ENCODE results near the gene THEMIS2. TPM values are rescaled to one million over a fixed set of nuclear protein-coding genes. Genes with fewer than 3 reads are reported as not detected.
"Not testable (repeated sequence)": the region's sequence is repeated elsewhere in the genome, so short reads cannot be mapped to it uniquely, and the experiment has no call there.

Gene THEMIS2
- 1 to 10 TPM; 5.2 to 8.8 (median 6.1) TPM for polyA plus RNA-seq (ENCODE audit: insufficient read depth in 1 of 5, insufficient read length in 5 of 5, low replicate concordance in 1 of 5)
- long read RNA-seq, donor 1, partial matches to known transcripts, result 29 of 69 reads
- long read RNA-seq, donor 1, other reads (novel, unspliced or antisense), result 37 of 69 reads
- long read RNA-seq, donor 2, partial matches to known transcripts, result 0 of 1 reads
- long read RNA-seq, donor 2, other reads (novel, unspliced or antisense), result 0 of 1 reads
- long read RNA-seq, donor 3, partial matches to known transcripts, result 0 of 2 reads
- long read RNA-seq, donor 3, other reads (novel, unspliced or antisense), result 0 of 2 reads
- long read RNA-seq, donor 4, partial matches to known transcripts, result 0 of 2 reads
- long read RNA-seq, donor 4, other reads (novel, unspliced or antisense), result 0 of 2 reads
- long read RNA-seq, donor 5, partial matches to known transcripts, result 25 of 77 reads
- long read RNA-seq, donor 5, other reads (novel, unspliced or antisense), result 50 of 77 reads
- long read RNA-seq, donor 6, partial matches to known transcripts, result 0 of 1 reads
- long read RNA-seq, donor 6, other reads (novel, unspliced or antisense), result 0 of 1 reads
- long read RNA-seq, donor 7, partial matches to known transcripts, result 0 of 1 reads
- long read RNA-seq, donor 7, other reads (novel, unspliced or antisense), result 0 of 1 reads
- long read RNA-seq, donor 8, result 0 reads

GRCh38 chr1:27872059-27872801, at the start of gene THEMIS2:
TSS of gene THEMIS2 (plus strand) at chr1:27872544. CDS start at chr1:27872572, 28 bp downstream.
- DNase-seq, result no peak

GRCh38 chr1:27823784-27824183, 48.6 kb upstream of the THEMIS2 start:
- no peak for DNase-seq

- no peak for DNase-seq
Measured at GRCh38 chr1:27824411-27824810, 47.9 kb upstream of the THEMIS2 start.

- not testable (repeated sequence) for DNase-seq
Measured at GRCh38 chr1:27829339-27829960, 42.9 kb upstream of the THEMIS2 start.

- DNase-seq, result peak; percentile 94
Measured at GRCh38 chr1:27830621-27831440, 41.5 kb upstream of the THEMIS2 start, which contains the start of gene PPP1R8. TSS of gene PPP1R8 (plus strand) at chr1:27830782. CDS start at chr1:27830836, 54 bp downstream.

- DNase-seq, result no peak
Measured at GRCh38 chr1:27831568-27832410, 40.6 kb upstream of the THEMIS2 start.

GRCh38 chr1:27832762-27833161, 39.6 kb upstream of the THEMIS2 start:
- no peak for DNase-seq

- DNase-seq, result no peak
Measured at GRCh38 chr1:27833470-27833869, 38.9 kb upstream of the THEMIS2 start.

GRCh38 chr1:27835046-27835445, 37.3 kb upstream of the THEMIS2 start:
- DNase-seq, result no peak

GRCh38 chr1:27835501-27835900, 36.8 kb upstream of the THEMIS2 start:
- no peak for DNase-seq

- no peak for DNase-seq
Measured at GRCh38 chr1:27849951-27850350, 22.4 kb upstream of the THEMIS2 start.

- no peak for DNase-seq
Measured at GRCh38 chr1:27855085-27855484, 17.3 kb upstream of the THEMIS2 start.

GRCh38 chr1:27856561-27857343, 15.6 kb upstream of the THEMIS2 start:
- no peak for DNase-seq

- not testable (repeated sequence) for DNase-seq
Measured at GRCh38 chr1:27857552-27857951, 14.8 kb upstream of the THEMIS2 start.

- peak; percentile 70 to 78 for DNase-seq
Measured at GRCh38 chr1:27858072-27858948, 14.0 kb upstream of the THEMIS2 start.

- DNase-seq, result no peak
Measured at GRCh38 chr1:27858949-27859576, 13.3 kb upstream of the THEMIS2 start.

GRCh38 chr1:27861436-27861835, 10.9 kb upstream of the THEMIS2 start:
- no peak for DNase-seq
